Gastroesophageal sphincter (tissue), 3 donors: ENCODE measurements around the gene TPT1.

Experiments used
- CTCF ChIP-seq, 4 experiments: fragments of 200-600 bp in 2 of 4; fragments of 450-650 bp in 2 of 4; sonication (generic) in 1 of 4; IDR thresholded peaks; one replicate each; pipeline ENCODE4 v1.5.1; 2017 to 2019; ENCODE audit warnings: antibody characterized with exemption in 4 of 4, mild to moderate bottlenecking in 2 of 4, moderate library complexity in 2 of 4
- EP300 ChIP-seq: sonication (generic); formaldehyde crosslinking; IDR thresholded peaks from one replicate; pipeline ENCODE4 v1.6.1; 2017; ENCODE audit warnings: antibody characterized with exemption, mild to moderate bottlenecking
- POLR2AphosphoS5 ChIP-seq: sonication (generic); formaldehyde crosslinking; IDR thresholded peaks from one replicate; pipeline ENCODE4 v1.6.1; 2017; ENCODE audit warnings: antibody characterized with exemption

GRCh38 chr13:45301263-45301662, 39.7 kb downstream of the TPT1 start:
- no peak for TF ChIP-seq CTCF (IDR thresholded peaks at IDR 0.05)
- no peak for TF ChIP-seq POLR2AphosphoS5
- no peak for TF ChIP-seq EP300
